G401.6 (cell line): ENCODE measurements around the gene PDIA5.
"Not testable (repeated sequence)": the region's sequence is repeated elsewhere in the genome, so short reads cannot be mapped to it uniquely, and the experiment has no call there.

ENCODE experiments used
- FAIRE-seq: peaks from 2 replicates; lab custom pipeline; 2012; peaks lifted over from hg19 to GRCh38; lab: Jason Lieb, UNC

The PDIA5 gene

DNA sequence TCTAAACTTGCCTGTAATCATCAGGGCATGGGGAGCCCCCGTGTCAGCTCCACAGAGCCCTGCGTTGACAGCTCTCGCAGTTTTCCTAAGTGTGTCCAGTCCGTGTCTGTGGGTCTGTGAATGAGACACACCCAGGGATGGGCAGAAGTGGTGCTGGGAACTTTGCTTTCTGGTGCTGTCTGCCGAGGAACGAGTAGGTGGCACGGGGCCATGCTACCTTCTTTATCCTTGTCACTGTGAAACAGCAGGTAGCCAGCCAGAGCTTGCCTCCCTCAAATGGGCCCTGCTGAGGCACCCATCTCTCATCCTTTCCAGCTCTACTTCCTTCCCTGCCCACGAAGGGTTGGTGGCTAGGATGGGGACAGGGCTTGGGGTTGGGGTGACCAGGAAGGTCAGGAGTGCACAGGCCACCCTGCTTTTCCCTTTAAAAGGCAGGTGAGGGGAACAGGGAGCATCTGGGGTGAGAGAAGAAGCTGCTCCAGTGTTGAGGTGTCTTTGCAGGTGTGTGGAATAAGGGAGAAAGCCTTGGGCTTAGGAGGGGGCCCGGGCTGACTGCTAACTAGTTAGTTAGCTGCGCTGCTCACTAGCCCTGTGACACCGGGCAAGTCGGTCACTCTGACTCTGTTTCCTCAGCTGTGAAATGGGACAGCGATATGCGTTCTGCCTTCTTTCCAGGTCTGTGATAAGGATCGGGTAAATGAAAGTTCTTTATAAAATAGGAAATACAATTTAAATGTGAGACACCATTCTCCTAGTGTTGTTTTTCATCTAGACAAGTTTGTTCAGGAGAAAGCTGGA, 27.9 kb downstream of the PDIA5 start:
- no peak for FAIRE-seq

DNA sequence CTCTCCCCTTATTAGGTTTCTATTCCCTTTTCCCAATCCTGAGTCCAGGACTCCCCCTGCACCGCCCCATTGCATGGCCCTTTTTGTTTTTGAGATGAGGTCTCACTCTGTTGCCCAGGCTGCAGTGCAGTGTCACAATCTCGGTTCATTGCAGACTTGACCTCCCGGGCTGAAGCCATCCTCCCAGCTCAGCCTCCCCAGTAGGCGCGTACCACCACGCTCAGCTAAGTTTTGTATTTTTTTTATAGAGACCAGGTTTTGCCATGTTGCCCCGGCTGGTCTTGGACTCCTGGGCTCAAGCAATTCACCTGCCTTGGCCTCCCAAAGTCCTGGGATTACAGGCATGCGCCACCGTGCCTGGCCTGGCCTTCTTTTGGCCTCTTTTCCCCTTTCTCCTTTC, 29.3 kb downstream of the PDIA5 start:
- no peak for FAIRE-seq

DNA sequence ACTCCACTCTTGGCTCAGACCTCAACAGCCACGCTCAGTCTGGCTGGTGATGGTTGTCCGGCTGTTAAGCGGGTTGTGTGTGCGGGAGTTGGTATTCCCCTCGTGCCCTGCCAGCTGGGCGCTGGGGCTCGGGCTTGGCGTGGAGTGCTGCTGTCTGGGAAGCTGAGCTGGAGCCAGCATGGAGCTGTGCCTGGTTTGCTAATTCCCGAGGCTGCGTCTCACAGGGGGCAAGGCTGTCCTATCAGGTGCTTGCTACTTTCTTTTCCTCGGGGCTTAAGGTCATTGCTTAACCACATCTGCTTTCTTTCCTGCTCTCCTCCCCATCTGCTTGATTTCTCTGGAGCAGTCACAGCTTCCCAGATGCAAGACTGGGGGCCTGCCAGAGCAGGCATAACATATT, 29.9 kb downstream of the PDIA5 start:
- no peak for FAIRE-seq

DNA sequence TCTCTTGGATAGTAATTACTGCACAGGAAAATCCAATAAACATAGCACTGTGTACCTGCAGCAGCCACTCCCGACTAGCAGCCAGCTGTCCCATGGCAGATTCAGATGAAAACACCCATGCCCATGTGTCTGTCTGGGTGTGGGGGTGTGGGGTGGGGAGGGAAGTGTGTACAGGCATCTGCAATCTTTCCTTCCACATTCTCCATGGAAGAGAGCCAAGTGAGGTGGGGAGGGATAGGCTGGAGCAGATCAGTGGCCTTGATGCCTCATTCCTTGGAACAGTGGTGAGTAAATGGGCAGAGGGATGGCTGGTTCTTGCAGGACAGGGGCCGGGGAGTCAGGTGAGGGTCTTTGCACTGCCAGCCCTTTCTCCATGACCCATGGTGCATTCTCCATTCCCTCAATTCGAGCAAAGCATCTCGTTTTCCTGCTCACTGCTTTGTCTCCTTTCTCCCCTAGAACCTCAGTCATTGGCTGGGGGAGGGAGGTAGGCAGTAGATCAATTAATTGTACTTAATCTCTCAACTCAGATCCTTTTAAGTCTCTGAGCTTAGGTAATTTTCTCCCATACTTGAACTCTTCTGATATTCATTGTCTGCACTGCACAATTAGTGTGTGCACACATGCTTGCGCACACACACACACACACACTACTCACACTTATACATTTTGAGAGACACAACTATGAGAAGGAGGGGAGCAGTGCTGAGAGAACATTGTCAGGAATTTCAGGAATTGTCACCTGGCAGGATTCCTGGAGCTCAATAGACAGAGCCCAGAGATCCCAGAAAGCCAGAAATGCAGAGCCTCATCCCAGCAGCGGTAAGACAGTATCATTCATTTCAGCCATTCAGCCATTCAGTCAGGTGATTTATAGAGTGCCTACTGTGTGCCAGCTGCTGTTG, 31.9 kb downstream of the PDIA5 start:
- FAIRE-seq, result no peak

DNA sequence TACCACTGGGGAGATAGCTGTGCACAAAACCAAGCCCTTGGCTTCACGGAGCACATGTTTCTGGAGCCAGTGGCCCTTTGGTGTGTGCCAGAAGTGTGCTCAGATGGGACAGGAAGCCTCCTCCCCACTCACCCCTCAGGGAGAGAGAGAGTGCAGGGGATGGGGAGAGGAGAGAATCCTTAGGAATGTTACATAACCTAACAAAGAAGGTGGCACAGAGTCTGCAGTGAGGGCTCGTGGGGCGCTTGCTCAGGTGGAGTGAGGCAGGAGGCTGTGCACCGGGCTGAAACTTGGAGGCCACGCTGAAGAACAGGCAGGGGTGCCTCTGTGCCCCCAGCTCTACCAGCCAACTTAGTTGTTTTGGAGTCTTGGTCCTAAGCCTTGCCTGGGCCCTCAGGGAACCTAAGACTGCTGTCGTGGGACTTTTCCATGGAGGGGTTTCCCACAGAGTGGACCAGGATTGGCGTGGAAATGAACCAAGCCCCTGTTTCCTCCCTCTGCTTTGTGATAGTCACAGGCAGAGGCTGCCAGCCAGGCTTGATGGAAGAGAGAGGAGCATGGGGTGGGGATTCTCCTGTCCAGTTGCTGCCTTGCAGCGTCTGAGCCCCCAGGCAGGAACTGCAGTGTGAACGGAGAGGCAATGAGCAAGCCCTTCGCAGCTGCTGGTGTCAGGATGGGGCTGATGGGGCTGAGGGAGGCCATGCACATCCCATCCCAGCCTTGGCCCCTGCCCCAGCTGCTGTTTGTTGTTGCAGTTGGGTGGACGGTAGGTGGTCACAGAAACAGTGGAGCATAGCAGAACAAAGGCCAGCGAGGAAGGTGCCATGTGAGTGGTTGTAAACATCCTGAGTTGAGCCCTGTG, 32.7 kb downstream of the PDIA5 start:
- FAIRE-seq, result no peak

DNA sequence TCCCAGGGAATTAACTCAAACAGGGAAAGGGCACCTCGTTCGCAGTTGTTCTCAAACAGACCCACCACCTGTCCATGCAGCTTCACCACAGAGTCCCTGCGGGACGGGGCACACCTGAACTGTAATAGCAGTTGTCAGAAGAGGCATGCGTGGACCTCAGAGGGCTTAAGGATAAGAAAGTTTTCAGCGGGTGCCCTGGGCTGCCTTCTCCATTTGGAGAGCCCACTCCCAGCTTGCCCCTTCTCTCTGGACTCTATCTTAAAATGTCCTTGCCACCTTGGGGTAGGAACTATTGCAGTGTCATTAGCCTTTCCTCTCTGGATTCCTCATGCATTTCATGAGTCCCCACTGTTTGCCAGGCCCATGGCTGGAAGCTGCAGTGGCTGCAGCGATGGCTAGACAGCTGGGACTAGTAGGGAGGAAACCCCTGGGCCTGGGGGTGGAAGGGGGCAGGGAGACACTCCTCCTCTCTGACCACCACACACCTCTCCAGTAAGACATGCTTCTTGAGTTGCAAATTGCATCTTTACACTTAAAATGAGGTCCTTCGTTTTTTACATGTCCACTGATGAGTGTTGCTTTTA, 33.5 kb downstream of the PDIA5 start:
- FAIRE-seq, result no peak

DNA sequence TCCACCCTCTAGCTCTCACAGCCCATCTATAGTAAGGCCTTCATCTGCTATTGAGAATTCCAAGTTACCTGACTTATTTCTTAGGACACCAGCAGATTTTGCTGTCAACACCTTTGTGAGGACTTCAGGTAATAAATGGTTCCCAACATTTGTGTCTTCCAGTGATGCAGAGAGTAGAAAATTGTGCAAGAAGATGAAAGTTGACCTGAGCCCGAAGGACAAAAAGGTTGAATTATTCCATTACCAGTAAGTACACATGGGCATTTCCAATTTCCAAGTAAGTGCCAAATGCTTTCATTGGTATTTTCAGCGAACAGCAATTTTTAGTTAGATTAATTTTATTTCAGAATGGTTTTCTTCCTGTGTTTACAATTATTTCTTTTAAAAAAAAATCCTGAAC, 35.4 kb downstream of the PDIA5 start:
- FAIRE-seq, result no peak

DNA sequence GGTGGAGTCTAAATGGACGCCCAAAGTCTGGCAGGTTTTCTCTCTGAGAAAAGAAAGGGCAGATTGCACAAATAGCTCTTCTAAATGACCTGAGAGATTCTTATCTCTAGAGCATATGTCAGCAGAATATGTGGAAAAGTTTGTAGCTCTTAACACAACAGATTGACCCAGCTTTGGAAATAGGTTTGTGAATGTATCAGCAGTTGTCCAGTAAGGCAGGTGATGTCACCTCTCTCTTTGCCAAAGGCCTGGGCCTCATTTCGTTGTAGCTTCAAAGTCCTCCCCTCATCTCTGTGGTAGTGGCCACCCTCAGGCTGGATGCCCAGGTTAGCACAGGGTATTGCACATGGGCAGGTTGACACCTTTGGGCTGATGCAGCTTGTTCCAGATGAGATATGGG, 36.0 kb downstream of the PDIA5 start:
- FAIRE-seq, result no peak

DNA sequence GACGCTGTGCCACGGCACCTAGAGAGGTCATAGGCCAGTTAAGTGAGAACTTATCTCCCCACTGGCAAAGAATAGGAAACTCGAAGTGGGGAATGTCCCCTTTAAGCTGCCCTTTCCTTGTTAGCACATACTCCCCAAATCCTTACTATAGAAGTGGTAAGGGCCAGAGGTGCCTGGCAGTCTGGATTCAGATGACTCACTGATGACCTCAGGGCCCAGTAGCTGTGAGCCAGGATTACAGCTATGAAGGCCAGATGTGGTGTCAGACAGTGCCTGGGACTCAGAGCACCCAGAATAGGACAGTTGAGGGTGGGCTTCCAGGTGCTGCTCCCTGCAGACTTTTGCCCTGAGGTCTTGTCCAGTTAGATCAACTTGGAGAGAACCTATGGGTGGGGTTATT, 37.7 kb downstream of the PDIA5 start:
- no peak for FAIRE-seq

DNA sequence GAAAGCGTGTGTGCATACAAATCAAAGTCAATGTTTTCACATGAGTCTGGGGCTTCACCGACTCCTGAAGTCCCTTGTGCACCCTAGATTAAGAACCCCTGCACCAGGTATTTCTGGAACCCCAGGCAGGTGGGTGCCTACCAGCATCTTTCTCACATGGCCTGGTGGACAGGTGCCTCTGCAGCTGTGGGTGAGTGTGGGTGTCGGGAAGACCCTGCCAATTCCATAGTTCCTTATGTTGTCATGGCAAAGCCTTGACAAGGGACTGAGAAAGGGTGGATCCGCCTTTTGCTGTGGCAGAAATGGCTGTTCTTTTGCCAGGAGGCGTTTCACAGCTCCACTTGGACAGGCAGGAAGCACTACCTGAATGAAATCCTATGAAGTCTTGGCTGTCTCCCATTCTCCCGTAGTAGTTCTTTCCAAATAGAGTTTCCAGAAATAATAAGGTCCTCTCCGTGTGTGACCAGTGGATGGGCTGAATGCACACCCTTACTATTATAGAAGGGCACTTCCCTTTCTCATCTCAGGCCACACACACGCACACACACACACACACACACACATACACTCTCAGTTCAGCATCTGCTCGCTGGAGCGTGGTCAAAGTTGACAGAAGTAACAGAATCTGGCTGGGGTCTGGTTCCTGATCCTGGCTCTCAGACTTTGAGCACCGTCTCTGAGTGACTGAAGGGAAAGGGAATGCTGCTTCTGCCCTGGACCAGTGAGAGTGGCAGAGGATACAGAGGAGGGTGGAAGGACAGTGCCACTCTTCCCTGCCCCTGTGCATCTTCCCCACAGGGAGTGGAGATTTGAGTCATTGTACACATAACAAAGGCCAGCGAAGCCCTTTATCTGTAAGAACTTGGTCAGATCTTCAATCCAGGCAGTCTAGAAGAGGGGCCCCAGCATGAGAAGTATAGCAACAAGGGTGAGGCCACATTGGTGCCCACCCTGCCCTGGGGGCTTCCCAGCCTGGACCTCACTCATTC, 38.7 kb downstream of the PDIA5 start:
- no peak for FAIRE-seq

DNA sequence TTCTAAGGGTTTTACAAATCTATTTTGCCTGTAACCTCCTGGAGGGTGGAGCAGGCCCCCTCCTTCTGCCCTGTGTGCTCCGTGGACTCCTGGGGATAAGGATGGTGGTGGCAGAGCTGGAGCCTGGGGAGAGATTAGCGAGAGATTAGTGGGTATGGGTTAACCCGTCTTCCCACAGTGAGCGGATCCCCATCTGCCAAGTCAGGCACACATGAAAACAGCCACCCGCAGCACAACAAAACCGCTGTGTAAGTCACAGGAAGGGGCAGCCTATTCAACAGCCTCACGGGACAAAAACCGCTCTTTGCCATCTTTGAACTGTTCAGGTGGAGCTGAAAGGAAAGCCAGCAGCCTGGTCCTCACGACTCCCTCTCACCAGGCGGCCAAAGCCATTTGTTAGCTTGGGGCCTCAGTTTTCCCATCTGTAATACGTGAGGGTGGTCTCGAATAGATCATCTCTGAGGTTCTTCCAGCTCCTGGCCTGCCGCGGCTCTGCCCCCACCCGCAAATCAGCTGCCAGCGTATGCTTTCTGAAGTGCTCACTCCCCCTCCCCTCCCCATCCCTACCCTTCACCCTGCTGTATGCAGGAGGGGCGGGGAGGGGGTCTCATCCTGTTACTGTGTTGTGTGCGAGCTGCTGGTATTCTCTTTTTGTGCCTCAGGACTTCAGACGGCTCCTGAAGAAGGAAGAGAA, 43.6 kb downstream of the PDIA5 start:
- FAIRE-seq, result no peak

DNA sequence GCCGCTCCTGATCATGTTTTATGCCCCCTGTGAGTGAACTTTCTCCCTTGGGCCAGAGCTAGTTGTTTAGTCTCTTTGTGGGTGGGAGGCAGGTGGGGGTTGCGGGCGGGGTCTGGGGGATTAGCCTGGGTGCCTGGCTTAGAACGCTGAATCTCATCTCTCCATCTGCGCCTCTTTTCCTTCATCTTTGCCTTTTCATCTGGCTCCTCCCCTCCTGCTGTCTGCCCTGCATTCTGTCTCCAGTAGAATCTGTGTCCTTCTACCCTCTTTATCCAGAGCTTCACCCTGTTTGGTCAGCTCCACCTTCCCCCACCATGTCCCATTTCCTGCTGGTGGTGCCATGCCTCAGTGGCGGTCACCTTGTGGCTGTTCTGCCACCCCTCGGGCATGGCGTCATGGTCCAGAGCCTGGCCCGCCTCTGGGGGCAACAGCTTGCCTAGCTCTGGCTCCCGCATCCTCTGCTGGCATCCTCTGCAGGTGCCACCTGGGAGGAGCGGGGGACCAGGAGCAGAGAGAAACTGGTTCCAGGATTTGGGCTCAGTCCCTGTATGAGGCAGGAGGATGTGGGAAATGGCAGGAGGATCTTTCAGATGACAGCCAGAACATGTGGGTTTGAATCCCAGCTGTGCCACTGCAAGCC, 44.3 kb downstream of the PDIA5 start:
- FAIRE-seq, result no peak

DNA sequence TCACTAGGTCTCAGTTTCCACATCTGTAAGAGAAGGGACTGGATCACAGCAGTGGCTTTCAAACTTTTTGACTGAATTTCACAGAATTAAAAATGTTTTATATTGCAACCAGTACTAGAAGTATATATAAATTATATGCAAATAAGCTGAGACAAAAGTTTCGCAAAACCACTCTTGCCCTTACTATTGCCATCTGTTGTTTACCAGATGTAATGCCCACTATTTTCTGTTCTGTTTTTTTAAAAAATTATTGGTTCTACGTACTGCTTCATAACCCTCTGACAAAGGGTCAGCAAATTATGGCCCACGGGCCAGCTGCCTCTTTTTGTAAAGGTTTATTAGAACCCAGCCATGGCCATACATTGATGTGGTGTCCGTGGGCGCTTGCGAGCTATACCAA, 44.8 kb downstream of the PDIA5 start:
- no peak for FAIRE-seq

DNA sequence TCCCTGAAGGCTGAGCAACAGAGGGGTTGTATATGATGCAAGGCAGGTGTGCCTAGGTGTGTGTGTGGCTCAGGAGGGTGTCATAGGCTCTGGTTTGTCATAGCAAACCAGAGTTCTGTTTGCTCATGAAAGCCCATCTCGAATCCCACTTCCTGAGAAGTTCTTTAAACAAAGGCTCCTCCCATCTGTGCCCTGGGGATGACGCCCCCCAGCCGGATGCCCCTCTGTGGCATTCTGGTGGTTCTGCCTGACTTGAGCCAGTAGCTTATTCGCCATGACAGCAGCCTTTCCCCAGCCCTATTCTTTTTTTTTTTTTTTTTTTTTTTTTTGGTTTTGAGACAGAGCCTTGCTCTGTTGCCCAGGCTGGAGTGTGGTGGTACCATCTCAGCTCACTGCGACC, 45.4 kb downstream of the PDIA5 start:
- no peak for FAIRE-seq

DNA sequence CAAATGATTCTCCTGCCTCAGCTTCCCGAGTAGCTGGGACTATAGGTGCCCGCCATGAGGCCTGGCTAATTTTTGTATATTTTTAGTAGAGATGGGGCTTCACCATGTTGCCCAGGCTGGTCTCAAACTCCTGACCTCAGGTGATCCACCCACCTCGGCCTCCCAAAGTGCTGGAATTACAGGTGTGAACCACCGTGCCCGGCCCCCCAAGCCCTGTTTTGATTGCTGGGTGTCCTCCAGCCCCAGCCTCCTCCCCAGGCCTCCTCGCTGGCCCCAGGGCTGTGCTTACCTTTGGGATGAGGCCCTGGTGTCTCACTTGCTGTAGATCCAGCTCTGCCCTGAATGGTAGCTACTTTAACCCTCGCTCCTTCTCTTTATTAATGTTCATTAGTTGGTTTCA, 45.8 kb downstream of the PDIA5 start:
- not testable (repeated sequence) for FAIRE-seq

DNA sequence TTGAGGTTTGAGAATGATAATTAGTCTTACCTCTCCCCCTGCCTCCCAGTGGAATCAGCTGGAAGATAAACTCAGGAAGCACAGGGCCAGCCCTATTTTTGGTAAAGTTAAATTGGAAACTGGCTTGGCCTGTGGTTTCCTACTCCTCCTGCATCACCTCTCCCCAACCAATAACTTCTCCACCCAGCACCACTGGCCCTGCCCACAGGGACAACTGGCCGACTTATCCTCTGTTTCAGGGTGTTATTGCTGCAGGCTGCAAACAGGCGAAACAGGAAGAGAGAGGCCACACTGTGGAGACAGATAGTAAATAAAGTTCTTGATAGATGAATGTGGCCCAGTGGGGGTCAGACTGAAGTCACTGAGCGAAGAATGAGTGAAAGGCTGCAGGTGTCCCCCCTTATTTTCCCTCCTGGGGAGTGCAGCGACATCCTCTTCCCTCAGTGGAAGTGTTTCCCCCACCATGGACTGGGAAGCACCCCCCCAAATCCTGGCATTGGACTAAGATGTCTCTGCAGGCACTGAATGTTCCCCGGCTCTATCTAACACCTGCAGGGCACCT, 47.1 kb downstream of the PDIA5 start:
- no peak for FAIRE-seq

DNA sequence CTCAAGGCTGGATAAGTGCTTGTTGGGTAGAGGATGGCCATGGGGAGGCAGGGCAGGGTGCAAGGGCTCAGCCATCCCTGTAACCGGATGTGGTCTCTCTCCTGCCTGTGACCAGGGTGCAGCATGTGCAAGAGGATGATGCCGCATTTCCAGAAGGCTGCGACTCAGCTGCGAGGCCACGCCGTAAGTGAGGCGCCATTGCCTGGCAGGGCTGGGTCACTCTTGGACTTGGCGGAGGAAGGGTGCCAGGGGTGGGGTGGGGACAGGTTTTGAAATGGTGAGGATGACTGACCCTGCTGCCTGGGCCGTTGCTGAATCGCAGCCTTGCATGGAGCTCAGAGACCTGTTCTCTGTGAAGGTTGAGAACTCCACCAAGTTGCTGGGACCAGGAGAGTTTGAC, 49.3 kb downstream of the PDIA5 start:
- no peak for FAIRE-seq

DNA sequence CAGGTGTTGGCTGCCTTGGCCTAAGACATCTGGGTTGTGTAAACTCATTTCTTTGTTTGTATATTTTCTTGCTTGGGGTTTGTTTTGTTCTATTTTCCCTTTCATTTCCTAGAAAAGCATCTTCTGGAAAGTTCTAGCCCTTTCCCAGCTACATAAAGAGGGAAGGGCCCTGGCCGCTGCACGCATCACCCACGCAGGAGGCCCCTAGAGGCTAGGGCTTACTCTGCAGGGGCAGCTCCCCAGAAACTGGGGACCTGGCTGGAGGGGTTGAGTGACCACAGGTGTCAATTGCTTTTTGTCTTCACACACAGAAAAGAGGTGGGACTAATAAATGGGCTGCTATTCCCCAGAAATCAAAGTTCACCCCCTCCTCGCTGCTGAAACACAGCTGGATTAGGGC, 52.6 kb downstream of the PDIA5 start:
- FAIRE-seq, result no peak

DNA sequence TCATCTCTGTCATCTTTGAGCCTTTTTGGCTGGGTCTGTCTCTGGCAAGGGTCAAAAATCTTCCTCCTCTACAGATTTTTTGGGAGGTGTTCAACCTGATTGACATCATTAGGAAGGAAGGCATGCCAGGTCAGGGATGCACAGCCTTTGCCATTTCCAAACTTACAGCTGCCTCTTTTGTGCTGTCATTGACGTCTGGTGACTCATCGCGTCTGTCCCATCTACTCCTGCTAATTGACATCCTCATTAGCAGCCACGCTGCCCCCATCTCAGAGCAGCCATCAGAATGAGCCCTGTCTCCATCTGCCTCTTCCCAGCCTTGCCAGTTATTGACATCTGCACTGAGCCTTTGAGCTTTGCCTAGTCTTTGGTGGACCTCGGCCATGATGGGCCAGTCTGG, 53.0 kb downstream of the PDIA5 start:
- no peak for FAIRE-seq

DNA sequence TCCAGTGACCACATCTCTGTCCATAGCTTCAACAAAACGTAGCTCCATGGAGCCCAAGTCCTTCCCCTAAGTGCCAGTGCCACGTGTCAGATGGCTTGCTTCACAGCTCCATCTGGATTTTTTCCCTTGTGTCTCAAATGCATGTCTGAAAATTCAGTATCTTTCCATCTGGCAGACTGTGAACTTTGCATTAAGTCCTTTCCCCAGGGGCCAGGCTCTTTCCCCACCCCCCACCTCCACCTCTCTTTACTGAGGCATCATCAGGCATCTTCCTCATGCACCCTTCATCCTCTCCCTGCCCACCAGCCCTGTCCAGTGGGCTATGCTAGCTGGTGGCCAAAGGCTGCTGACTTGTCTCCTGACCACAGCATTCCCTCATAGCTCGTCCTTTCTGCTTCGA, 53.7 kb downstream of the PDIA5 start:
- no peak for FAIRE-seq
